H1 (cell line): ENCODE results near the gene TOR4A. TPM values are rescaled to one million over a fixed set of nuclear protein-coding genes. Genes with fewer than 3 reads are reported as not detected.

Source experiments
- ATF2 ChIP-seq: IDR thresholded peaks from 2 replicates; pipeline ENCODE4 v1.6.1; 2012; ENCODE audit warnings: low read length, inconsistent platforms
- CHD1 ChIP-seq: IDR thresholded peaks from 2 replicates; pipeline ENCODE4 v1.6.1; 2012; ENCODE audit warnings: low read depth, low read length, improper control_type of control experiment
- KDM5A ChIP-seq: fragments of 200-600 bp; IDR thresholded peaks from 2 replicates; pipeline ENCODE4 v1.7.1; 2012; ENCODE audit warnings: mild to moderate bottlenecking, low read length, inconsistent platforms, mixed read lengths
- SIN3A ChIP-seq, 2 experiments: IDR thresholded peaks in 1 of 2; conservative IDR thresholded peaks in 1 of 2; 2 replicates each; pipeline ENCODE4 v1.6.1; 2011 to 2012; ENCODE audit warnings: low read length in 2 of 2, improper control_type of control experiment in 1 of 2, low read depth in 1 of 2, mild to moderate bottlenecking in 1 of 2
- TEAD4 ChIP-seq: IDR thresholded peaks from 2 replicates; pipeline ENCODE4 v1.6.1; 2012; ENCODE audit warnings: low read depth, low read length, inconsistent platforms, mixed read lengths
- polyA plus RNA-seq, 7 experiments: library from polyadenylated mRNA; depleted of rRNA in 3 of 7; stranded (reverse) in 5 of 7; unstranded in 2 of 7; fragments of >200 nt in 5 of 7; fragments of 200-250 nt in 2 of 7; gene quantifications; 1 replicate in 5 of 7; 2 replicates in 1 of 7; 4 replicates in 1 of 7; pipeline versions ENCODE4 v1.2.1 to v1.2.3, GENCODE V29; 2011 to 2013; ENCODE audit warnings: missing spikeins in 2 of 7, mixed read lengths in 2 of 7
- total RNA-seq: library from RNA; stranded (reverse); fragmentation: NEBNext Ultra II Directional; extraction: Animal tissue kit (Norgen Biotek cat#: 25700); gene quantifications from 2 replicates; pipeline ENCODE4 v1.2.1, GENCODE V29; 2021

Gene TOR4A
- total and polyA plus RNA-seq, 2 of the 8 experiments (the other 6 are each of a cell fraction or from before 2014, with no cell fraction given) = 8.4 to 9.3 TPM

- TF ChIP-seq ATF2 (no peak), KDM5A (no peak), TEAD4 (no peak), SIN3A (conservative IDR thresholded peaks at IDR 0.05 in 1 of 2, IDR thresholded peaks at IDR 0.05 in 1 of 2; ENCODE audit: low read depth in 1 of 2, low read length in 2 of 2) (no peak), CHD1 (no peak)
Observed at GRCh38 chr9:137250329-137251193, 27.0 kb upstream of the TOR4A start (continued).
